ENCODE measurements around the gene ATP10B. TPM values are rescaled to one million over a fixed set of nuclear protein-coding genes. Genes with fewer than 3 reads are reported as not detected.

Gene ATP10B
- total RNA-seq, 1 donor from 2014 or later, result not detected

- TF ChIP-seq, protein P1, sequence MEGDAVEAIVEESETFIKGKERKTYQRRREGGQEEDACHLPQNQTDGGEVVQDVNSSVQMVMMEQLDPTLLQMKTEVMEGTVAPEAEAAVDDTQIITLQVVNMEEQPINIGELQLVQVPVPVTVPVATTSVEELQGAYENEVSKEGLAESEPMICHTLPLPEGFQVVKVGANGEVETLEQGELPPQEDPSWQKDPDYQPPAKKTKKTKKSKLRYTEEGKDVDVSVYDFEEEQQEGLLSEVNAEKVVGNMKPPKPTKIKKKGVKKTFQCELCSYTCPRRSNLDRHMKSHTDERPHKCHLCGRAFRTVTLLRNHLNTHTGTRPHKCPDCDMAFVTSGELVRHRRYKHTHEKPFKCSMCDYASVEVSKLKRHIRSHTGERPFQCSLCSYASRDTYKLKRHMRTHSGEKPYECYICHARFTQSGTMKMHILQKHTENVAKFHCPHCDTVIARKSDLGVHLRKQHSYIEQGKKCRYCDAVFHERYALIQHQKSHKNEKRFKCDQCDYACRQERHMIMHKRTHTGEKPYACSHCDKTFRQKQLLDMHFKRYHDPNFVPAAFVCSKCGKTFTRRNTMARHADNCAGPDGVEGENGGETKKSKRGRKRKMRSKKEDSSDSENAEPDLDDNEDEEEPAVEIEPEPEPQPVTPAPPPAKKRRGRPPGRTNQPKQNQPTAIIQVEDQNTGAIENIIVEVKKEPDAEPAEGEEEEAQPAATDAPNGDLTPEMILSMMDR (IDR thresholded peaks at IDR 0.05), result no peak
- no peak overlapping the region for H3K27ac Mint-ChIP-seq (ENCODE audit: unreplicated experiment)
- H3K27me3 Mint-ChIP-seq (ENCODE audit: low read depth), result peaks cover 11% of the 10 kb centered on the region
- DNase-seq (ENCODE audit: low spot score), result no peak
- H3K36me3 Mint-ChIP-seq (ENCODE audit: low read depth), result no peaks in the 10 kb centered on the region
- no peaks in the 10 kb centered on the region for H3K4me1 Mint-ChIP-seq (ENCODE audit: low read depth)
- H3K4me3 Mint-ChIP-seq (ENCODE audit: unreplicated experiment), result no peak overlapping the region
- H3K9me3 Mint-ChIP-seq (ENCODE audit: low read depth), result no peaks in the 10 kb centered on the region
Observed at GRCh38 chr5:160555971-160556631, 295.9 kb downstream of the ATP10B start.

DNA sequence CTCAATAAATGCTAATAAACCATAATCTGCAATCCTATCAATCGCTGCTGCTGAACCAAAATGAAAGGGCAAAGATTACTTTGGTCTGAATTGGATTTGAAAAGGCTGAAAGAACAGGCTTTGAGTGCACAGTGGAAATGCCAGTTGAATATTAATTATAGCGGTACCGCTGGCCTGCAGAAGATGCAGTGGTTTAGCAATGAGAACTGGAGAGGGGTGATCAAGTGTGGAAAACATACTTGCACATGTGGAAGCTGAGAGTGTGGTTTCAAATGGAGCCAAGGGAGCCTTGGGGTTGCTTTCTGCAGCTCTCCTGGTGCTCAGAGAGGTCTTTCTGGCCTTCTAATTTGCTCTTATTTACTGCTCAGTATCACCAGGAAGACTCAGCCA is 296.4 kb downstream of the ATP10B start:
- Mint-ChIP-seq H3K27ac (ENCODE audit: unreplicated experiment) (no peak overlapping the region), H3K36me3 (ENCODE audit: low read depth) (no peaks in the 10 kb centered on the region), H3K4me3 (ENCODE audit: unreplicated experiment) (no peak overlapping the region), H3K4me1 (ENCODE audit: low read depth) (no peaks in the 10 kb centered on the region), H3K9me3 (ENCODE audit: low read depth) (no peaks in the 10 kb centered on the region), H3K27me3 (ENCODE audit: low read depth) (peaks cover 11% of the 10 kb centered on the region)
- DNase-seq (ENCODE audit: low spot score), result no peak
- TF ChIP-seq, protein P1 (IDR thresholded peaks at IDR 0.05), result no peak

DNA sequence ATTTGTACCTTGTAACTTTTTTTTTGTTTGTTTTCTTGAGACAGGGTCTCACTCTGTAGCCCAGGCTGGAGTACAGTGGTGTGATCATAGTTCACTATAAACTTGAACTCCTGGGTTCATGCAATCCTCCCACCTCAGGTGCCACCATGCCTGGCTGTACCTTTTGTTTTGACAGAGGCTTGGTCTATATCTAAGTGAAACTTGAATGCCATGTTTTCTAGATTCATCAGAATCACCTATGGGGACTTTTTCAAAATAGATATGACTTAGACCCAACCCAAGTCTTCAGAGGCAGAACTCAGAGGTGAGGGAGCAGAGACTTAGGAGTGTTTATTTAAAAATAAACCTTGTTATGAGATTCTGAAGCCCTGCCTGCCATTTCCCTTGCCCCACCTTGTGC is 301.9 kb downstream of the ATP10B start:
- Mint-ChIP-seq H3K36me3 (ENCODE audit: low read depth) (no peaks in the 10 kb centered on the region), H3K27me3 (ENCODE audit: low read depth) (peaks cover 8% of the 10 kb centered on the region), H3K4me3 (ENCODE audit: unreplicated experiment) (no peak overlapping the region), H3K27ac (ENCODE audit: unreplicated experiment) (no peak overlapping the region), H3K9me3 (ENCODE audit: low read depth) (no peaks in the 10 kb centered on the region), H3K4me1 (ENCODE audit: low read depth) (no peaks in the 10 kb centered on the region)
- no peak for DNase-seq (ENCODE audit: low spot score)
- TF ChIP-seq, protein P1 (IDR thresholded peaks at IDR 0.05), result no peak

DNA sequence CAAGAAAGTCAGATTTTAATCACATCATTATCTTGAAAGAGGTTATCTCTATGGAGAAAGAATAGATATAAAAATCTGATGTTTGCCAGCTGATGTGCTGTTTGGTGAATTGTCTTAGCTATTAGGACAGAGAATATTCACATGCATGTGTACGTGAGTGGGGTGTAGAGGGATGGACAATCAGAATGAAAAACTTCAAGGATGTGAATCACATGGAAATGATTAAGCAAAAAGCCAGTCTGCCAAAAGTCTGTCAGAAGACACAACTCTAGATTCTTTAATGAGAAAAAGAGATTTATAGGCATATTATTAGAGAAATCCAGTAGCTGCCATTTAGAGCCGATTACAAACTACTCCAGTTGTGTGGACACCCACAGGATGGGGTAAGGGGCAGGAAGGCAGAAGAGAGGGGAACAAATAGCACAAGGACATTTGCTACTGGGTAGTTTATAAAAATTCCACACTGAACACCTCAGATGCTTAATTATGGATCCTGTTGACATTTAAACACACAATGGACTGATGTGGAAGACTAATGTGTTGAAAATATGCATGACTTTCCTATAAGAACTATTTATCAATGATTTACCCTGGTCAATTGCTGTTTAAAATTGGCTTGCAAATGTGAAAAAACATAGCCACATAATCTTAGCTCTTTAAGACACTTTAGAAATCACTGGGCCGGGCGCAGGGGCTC is 302.9 kb downstream of the ATP10B start:
- TF ChIP-seq, protein P1 (IDR thresholded peaks at IDR 0.05), result no peak
- no peaks in the 10 kb centered on the region for H3K4me1 Mint-ChIP-seq (ENCODE audit: low read depth)
- no peak overlapping the region for H3K4me3 Mint-ChIP-seq (ENCODE audit: unreplicated experiment)
- DNase-seq (ENCODE audit: low spot score), result no peak
- H3K27me3 Mint-ChIP-seq (ENCODE audit: low read depth), result peaks cover 7% of the 10 kb centered on the region
- no peaks in the 10 kb centered on the region for H3K9me3 Mint-ChIP-seq (ENCODE audit: low read depth)
- no peak overlapping the region for H3K27ac Mint-ChIP-seq (ENCODE audit: unreplicated experiment)
- H3K36me3 Mint-ChIP-seq (ENCODE audit: low read depth), result no peaks in the 10 kb centered on the region

DNA sequence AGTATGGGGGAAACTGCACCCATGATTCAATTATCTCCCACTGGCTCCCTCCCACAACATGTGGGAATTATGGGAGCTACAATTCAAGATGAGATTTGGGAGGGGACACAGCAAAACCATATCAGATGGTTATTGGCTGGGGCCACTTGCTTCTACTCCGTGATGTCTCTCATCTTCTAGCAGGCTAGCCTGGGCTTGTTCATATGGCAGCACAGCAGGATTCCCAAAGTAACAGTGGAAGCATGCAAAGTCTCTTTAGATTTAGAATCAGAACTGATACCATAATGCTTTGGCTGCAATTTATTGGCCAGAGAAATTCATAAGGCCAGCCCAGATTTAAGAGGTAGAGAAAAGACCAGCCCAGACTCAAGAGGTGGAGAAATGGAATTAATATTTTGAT is 304.1 kb downstream of the ATP10B start:
- Mint-ChIP-seq H3K4me1 (ENCODE audit: low read depth) (no peaks in the 10 kb centered on the region), H3K9me3 (ENCODE audit: low read depth) (no peaks in the 10 kb centered on the region), H3K27ac (ENCODE audit: unreplicated experiment) (no peak overlapping the region), H3K36me3 (ENCODE audit: low read depth) (no peaks in the 10 kb centered on the region), H3K27me3 (ENCODE audit: low read depth) (peaks cover 15% of the 10 kb centered on the region), H3K4me3 (ENCODE audit: unreplicated experiment) (no peak overlapping the region)
- DNase-seq (ENCODE audit: low spot score), result no peak
- TF ChIP-seq, protein P1 (IDR thresholded peaks at IDR 0.05), result no peak

All from chondrocyte (in vitro differentiated cells).